Adipocyte (in vitro differentiated cells): ENCODE measurements around the gene PLA2G1B.
"Not testable (repeated sequence)": the region's sequence is repeated elsewhere in the genome, so short reads cannot be mapped to it uniquely, and the experiment has no call there.

ENCODE experiments used
- DNase-seq: peaks from one replicate; pipeline ENCODE4 v3.0.0-alpha.2; 2015; ENCODE audit warnings: low read depth
- H3K27me3 ChIP-seq: replicated peaks from 2 replicates; pipeline ENCODE4 v1.7.0; 2013; ENCODE audit warnings: mild to moderate bottlenecking, low read length, moderate library complexity; ENCODE audit not compliant: control insufficient read depth, insufficient read depth
- H3K36me3 ChIP-seq: 2 replicates; pipeline ENCODE4 v1.7.0; 2013; ENCODE audit warnings: low read length, mild to moderate bottlenecking, moderate library complexity; ENCODE audit not compliant: control insufficient read depth, insufficient read depth, severe bottlenecking
- H3K4me1 ChIP-seq: 2 replicates; pipeline ENCODE4 v1.7.0; 2013; ENCODE audit warnings: mild to moderate bottlenecking, low read length, moderate library complexity; ENCODE audit not compliant: control insufficient read depth, insufficient read depth
- H3K4me3 ChIP-seq: 2 replicates; pipeline ENCODE4 v1.7.0; 2013; ENCODE audit warnings: mild to moderate bottlenecking, low read length, moderate library complexity
- H3K9ac ChIP-seq: 2 replicates; pipeline ENCODE4 v1.7.0; 2013; ENCODE audit warnings: mild to moderate bottlenecking, low read length, moderate library complexity
- H3K9me3 ChIP-seq: 2 replicates; pipeline ENCODE4 v1.7.0; 2013; ENCODE audit warnings: mild to moderate bottlenecking, low read length, moderate library complexity; ENCODE audit not compliant: control insufficient read depth

PLA2G1B gene

DNA sequence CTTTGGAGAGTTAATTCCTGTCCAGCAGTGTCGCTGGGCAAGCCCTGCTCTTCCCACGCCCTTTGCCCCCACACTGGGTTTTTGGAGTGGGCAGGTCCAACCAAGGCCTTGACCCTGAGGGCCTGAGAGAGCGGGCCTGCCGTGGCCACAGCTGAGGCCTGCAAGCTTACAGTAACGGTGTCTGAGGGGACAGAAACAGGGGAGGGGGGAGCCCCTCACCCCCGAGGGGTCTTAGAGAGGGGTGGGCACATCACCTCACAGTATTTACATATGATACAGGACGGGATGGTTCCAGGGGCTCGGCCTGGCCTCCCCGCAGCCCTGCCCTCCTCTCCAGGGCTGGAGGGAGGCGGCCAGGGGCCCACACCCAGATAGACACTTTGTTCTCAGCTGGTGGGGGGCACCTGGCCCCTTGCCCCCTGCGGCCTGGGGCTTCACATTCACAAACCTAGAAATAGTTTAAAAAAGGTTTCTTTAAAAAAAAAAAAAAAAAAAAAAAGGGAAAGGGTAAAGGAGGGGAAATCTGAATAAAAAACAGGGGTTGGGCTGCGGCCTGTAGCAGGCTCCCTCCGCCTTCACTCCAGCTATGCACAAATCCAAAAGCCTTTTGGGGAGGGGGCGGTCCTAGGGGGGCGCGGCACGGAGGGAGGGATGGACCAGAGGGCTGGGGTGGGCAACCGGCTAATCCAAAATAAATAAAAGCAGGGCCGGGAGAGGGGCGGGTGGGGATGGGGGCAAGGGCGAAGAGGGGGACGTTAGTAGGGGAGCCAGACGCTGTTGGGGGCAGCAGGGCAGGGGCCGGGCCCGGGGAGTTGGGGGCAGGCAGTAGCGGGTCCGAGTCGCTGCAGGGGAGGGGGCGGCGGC lies 14.8 kb upstream of the PLA2G1B start:
- H3K36me3 ChIP-seq = no peaks in the 10 kb centered on the region
- no peak for DNase-seq
- H3K9ac ChIP-seq = no peak overlapping the region
- peaks cover 6% of the 10 kb centered on the region for H3K9me3 ChIP-seq
- H3K4me3 ChIP-seq = no peak overlapping the region
- peaks cover 21% of the 10 kb centered on the region for H3K27me3 ChIP-seq
- H3K4me1 ChIP-seq = no peaks in the 10 kb centered on the region

DNA sequence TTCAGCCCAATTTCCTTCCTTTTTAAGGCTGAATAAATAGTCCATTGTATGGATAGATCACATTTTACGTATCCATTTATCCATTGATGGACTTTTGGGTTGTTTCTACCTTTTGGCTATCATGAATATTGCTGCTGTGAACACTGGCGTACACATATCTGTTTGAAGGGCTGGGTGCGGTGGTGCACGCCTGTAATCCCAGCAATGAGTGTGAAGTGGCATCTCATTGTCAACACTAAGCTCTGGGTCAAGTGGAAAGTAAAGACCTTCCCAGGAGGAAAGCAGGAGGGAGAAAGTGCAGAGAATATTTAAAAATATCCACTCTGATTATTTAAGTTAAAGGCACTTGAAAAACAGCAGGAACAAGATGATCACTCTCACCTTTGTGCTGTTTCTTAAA lies 11.7 kb upstream of the PLA2G1B start:
- DNase-seq = no peak
- H3K9me3 ChIP-seq = peaks cover 6% of the 10 kb centered on the region
- H3K9ac ChIP-seq = no peak overlapping the region
- H3K4me3 ChIP-seq = no peak overlapping the region
- H3K27me3 ChIP-seq = peaks cover 11% of the 10 kb centered on the region
- H3K36me3 ChIP-seq = no peaks in the 10 kb centered on the region
- H3K4me1 ChIP-seq = no peaks in the 10 kb centered on the region

DNA sequence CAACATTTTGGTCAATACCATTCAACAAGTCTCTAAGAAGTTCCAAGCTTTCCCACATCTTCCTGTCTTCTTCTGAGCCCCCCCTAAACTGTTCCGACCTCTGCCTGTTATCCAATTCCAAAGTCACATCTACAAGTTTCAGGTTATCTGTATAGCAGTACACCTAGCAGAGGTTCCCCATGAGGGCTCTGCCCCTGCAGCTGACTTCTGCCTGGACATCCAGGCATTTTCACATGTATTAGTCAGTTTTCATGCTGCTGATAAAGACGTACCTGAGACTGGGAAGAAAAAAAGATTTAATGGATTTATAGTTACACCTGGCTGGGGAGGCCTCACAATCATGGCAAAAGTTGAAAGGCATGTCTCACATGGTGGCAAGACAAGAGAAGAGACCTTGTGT lies 10.2 kb upstream of the PLA2G1B start:
- Histone ChIP-seq H3K9me3 (peaks cover 6% of the 10 kb centered on the region), H3K9ac (no peak overlapping the region), H3K27me3 (peaks cover 13% of the 10 kb centered on the region), H3K36me3 (no peaks in the 10 kb centered on the region), H3K4me3 (no peak overlapping the region), H3K4me1 (no peaks in the 10 kb centered on the region)
- no peak for DNase-seq

- not testable (repeated sequence) for H3K9ac ChIP-seq, DNase-seq, H3K4me1 ChIP-seq, H3K4me3 ChIP-seq, H3K36me3 ChIP-seq, H3K9me3 ChIP-seq
- H3K27me3 ChIP-seq = peaks cover 21% of the 10 kb centered on the region
These were observed 8.8 kb upstream of the PLA2G1B start for GRCh38 chr12:120336392-120336791.

- peaks cover 22% of the 10 kb centered on the region for H3K27me3 ChIP-seq
- H3K4me3 ChIP-seq, H3K9ac ChIP-seq, H3K36me3 ChIP-seq, H3K4me1 ChIP-seq, H3K9me3 ChIP-seq: not testable (repeated sequence)
- DNase-seq = peak; percentile 72
These were observed 7.9 kb upstream of the PLA2G1B start for GRCh38 chr12:120335447-120335846.

DNA sequence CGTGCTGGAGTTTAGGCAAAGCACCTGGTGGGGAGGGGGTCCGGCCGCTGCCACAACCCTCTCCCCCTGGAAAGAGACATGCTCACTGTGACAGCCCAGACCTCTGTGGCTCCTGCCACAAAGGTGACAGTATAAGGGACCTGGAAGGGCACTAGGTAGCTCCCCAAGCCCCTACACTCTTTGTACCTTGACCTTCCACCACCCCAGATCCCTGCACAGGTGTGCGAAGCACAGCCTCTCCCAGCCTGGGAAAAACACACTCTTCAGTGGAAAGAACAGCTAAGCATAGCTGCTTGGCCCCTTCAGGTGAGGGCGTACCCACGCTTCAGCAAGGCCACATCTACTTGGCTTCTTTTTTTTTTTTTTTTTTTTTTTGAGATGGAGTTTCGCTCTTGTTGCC lies 4.9 kb upstream of the PLA2G1B start:
- DNase-seq = no peak
- Histone ChIP-seq H3K4me1 (no peaks in the 10 kb centered on the region), H3K27me3 (peaks cover 18% of the 10 kb centered on the region), H3K4me3 (no peak overlapping the region), H3K36me3 (no peaks in the 10 kb centered on the region), H3K9me3 (peaks cover 2% of the 10 kb centered on the region), H3K9ac (no peak overlapping the region)

- Histone ChIP-seq H3K36me3 (no peaks in the 10 kb centered on the region), H3K9me3 (no peaks in the 10 kb centered on the region), H3K4me1 (no peaks in the 10 kb centered on the region), H3K27me3 (peaks cover 17% of the 10 kb centered on the region), H3K9ac (no peak overlapping the region), H3K4me3 (no peak overlapping the region)
- no peak for DNase-seq
These were observed 4.5 kb upstream of the PLA2G1B start for GRCh38 chr12:120332041-120332440.

GRCh38 chr12:120331390-120331789 lies 3.8 kb upstream of the PLA2G1B start:
- H3K4me3 ChIP-seq = no peak overlapping the region
- H3K4me1 ChIP-seq = no peaks in the 10 kb centered on the region
- no peaks in the 10 kb centered on the region for H3K36me3 ChIP-seq
- DNase-seq = no peak
- no peak overlapping the region for H3K9ac ChIP-seq
- no peaks in the 10 kb centered on the region for H3K9me3 ChIP-seq
- peaks cover 17% of the 10 kb centered on the region for H3K27me3 ChIP-seq

- Histone ChIP-seq H3K9me3 (no peaks in the 10 kb centered on the region), H3K4me1 (no peaks in the 10 kb centered on the region), H3K9ac (no peak overlapping the region), H3K4me3 (no peak overlapping the region), H3K27me3 (peaks cover 13% of the 10 kb centered on the region), H3K36me3 (no peaks in the 10 kb centered on the region)
- DNase-seq = no peak
These were observed 649 bp upstream of the PLA2G1B start for GRCh38 chr12:120328228-120328627.

DNA sequence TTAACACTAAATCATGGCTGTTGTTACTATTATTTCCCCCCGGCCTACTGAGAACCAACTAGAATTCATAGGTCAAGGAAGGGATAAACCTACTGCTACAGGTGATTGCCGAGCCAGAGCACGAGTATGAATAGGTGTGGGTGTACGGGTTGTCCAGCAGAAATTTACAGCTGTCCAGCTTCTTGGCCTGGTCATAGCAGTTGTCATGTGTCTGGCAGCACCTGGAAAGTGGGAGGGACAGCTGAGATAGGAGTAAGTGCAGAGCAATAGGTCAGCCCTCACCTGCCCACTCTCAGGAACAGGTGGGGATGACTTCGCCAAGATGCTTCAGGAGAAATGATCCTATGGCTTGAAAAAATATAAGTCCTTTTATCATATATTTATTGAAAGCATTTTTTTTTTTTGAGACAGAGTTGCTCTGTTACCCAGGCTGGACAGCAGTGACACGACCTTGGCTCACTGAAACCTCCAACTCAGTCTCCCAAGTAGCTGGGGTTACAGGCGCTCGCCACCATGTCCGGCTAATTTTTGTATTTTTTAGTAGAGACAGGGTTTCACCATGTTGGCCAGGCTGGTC lies 2.6 kb downstream of the PLA2G1B start:
- H3K9ac ChIP-seq = no peak overlapping the region
- no peaks in the 10 kb centered on the region for H3K4me1 ChIP-seq
- H3K9me3 ChIP-seq = no peaks in the 10 kb centered on the region
- no peak overlapping the region for H3K4me3 ChIP-seq
- no peak for DNase-seq
- peaks cover 3% of the 10 kb centered on the region for H3K27me3 ChIP-seq
- H3K36me3 ChIP-seq = no peaks in the 10 kb centered on the region

DNA sequence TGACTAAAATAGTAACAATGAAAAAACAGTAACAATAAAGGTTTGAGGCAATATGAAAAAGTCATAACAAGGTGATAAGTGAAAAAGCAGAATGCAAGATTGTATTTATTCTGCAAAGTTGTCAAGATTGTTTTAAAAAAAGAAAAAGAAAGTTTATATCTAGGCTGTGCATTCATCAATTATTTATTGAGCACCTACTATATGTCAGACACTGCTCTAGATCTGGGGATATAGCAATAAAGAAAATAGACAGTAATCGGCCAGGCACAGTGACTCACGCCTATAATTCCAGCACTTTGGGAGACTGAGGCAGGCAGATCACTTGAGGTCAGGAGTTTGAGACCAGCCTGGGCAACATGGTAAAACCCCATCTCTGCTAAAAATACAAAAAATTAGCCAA lies 3.8 kb downstream of the PLA2G1B start:
- no peak for DNase-seq
- no peak overlapping the region for H3K9ac ChIP-seq
- H3K4me1 ChIP-seq = no peaks in the 10 kb centered on the region
- no peaks in the 10 kb centered on the region for H3K9me3 ChIP-seq
- H3K4me3 ChIP-seq = no peak overlapping the region
- peaks cover 3% of the 10 kb centered on the region for H3K27me3 ChIP-seq
- no peaks in the 10 kb centered on the region for H3K36me3 ChIP-seq
